Activated CD8-positive, alpha-beta T cell treated with anti-CD3 and anti-CD28 coated beads for 36 hours (primary cell): Measurements from ENCODE around the gene OSBPL10. TPM values are rescaled to one million over a fixed set of nuclear protein-coding genes. Genes with fewer than 3 reads are reported as not detected.

ENCODE experiments used
- ATAC-seq: fragments of 200-7000 bp; cut with Tn5 transposase; one replicate; pipeline ENCODE4 v1.10.0; 2021; ENCODE audit warnings: mild to moderate bottlenecking, moderate library complexity
- CTCF ChIA-PET: fragments of 350-600 bp; sonication (Branson Sonifier 250); formaldehyde crosslinking; loops from one replicate; lab custom pipeline; 2021; ENCODE audit warnings: antibody characterized with exemption; lab: Charles Lee
- POLR2A ChIA-PET: fragments of 350-600 bp; sonication (Branson Sonifier 250); formaldehyde crosslinking; loops from one replicate; lab custom pipeline; 2021; ENCODE audit warnings: antibody characterized with exemption; lab: Charles Lee
- DNase-seq: peaks from one replicate; pipeline ENCODE4 v3.0.0-alpha.2; 2020
- H3K27ac Mint-ChIP-seq: one replicate; pipeline ENCODE4 v1.8.0; 2021; ENCODE audit warnings: mild to moderate bottlenecking, mixed read lengths
- H3K27me3 Mint-ChIP-seq: one replicate; pipeline ENCODE4 v1.8.0; 2021; ENCODE audit warnings: mixed read lengths
- H3K36me3 Mint-ChIP-seq: one replicate; pipeline ENCODE4 v1.8.0; 2021; ENCODE audit warnings: low read depth, mixed read lengths
- H3K4me1 Mint-ChIP-seq: one replicate; pipeline ENCODE4 v1.8.0; 2021; ENCODE audit warnings: low read depth, mixed read lengths
- H3K4me3 Mint-ChIP-seq: one replicate; pipeline ENCODE4 v1.8.0; 2021; ENCODE audit warnings: mild to moderate bottlenecking, moderate library complexity, mixed read lengths
- H3K9me3 Mint-ChIP-seq: one replicate; pipeline ENCODE4 v1.8.0; 2021; ENCODE audit warnings: mixed read lengths
- CTCF ChIP-seq: fragments of 200-600 bp; IDR thresholded peaks from one replicate; pipeline ENCODE4 v1.8.0; 2022; ENCODE audit warnings: antibody characterized with exemption, mild to moderate bottlenecking
- intact Hi-C: fragments of 100-400 bp; cut with micrococcal nuclease; formaldehyde crosslinking; loops from one replicate; pipeline ENCODE4 v1.10.0; 2022
- total RNA-seq, 2 experiments: library from RNA; stranded (reverse); gene quantifications; one replicate each; pipeline ENCODE4 v1.2.3, GENCODE V29; 2021

The OSBPL10 gene
- total RNA-seq, 2 experiments from 2014 or later: 1.9 to 2.1 TPM

- ChIA-PET POLR2A (interaction anchor here (1.0 kb wide), 1 partner anchor 196 kb away, joined by 3 read pairs; no protein-coding TSS in a partner anchor), CTCF (no interaction called here)
- Mint-ChIP-seq H3K4me1 (peaks cover 27% of the 10 kb centered on the region), H3K27me3 (peaks cover 3% of the 10 kb centered on the region), H3K4me3 (peak overlapping the region; percentile 33), H3K36me3 (peaks cover 3% of the 10 kb centered on the region), H3K9me3 (peaks cover 22% of the 10 kb centered on the region), H3K27ac (peak overlapping the region; percentile 86)
- peak; percentile 76 for ATAC-seq
- no peak for TF ChIP-seq CTCF
- intact Hi-C loops: no loop called here
- peak; percentile 4 for DNase-seq
These were observed 62.6 kb downstream of the OSBPL10 start for GRCh38 chr3:31918179-31919150.

- Mint-ChIP-seq H3K27ac (peak overlapping the region; percentile 65), H3K4me3 (no peak overlapping the region), H3K4me1 (peaks cover 27% of the 10 kb centered on the region), H3K36me3 (peaks cover 3% of the 10 kb centered on the region), H3K27me3 (peaks cover 2% of the 10 kb centered on the region), H3K9me3 (peaks cover 22% of the 10 kb centered on the region)
- POLR2A ChIA-PET: interaction anchor here (0.6 to 1.0 kb wide), 2 partner anchors 125 to 197 kb away, joined by 3 read pairs; no protein-coding TSS in a partner anchor
- intact Hi-C loops: no loop called here
- DNase-seq: no peak
- ATAC-seq: no peak
- no peak for TF ChIP-seq CTCF
- CTCF ChIA-PET: interaction anchor here (0.9 kb wide), 1 partner anchor 59 kb away, joined by 3 read pairs; no protein-coding TSS in a partner anchor
These were observed 63.6 kb downstream of the OSBPL10 start for GRCh38 chr3:31917303-31918005.

- intact Hi-C loops: no loop called here
- no peaks in the 10 kb centered on the region for H3K36me3 Mint-ChIP-seq
These were observed 69.4 kb downstream of the OSBPL10 start for GRCh38 chr3:31911643-31912042.

GRCh38 chr3:31911124-31911523 is 69.9 kb downstream of the OSBPL10 start:
- Mint-ChIP-seq H3K27ac (no peak overlapping the region), H3K9me3 (no peaks in the 10 kb centered on the region), H3K27me3 (no peaks in the 10 kb centered on the region), H3K4me1 (peaks cover 1% of the 10 kb centered on the region), H3K4me3 (no peak overlapping the region), H3K36me3 (no peaks in the 10 kb centered on the region)
- DNase-seq (no peak), ATAC-seq (no peak)
- CTCF ChIA-PET: no interaction called here
- no peak for TF ChIP-seq CTCF
- intact Hi-C loops: no loop called here
- POLR2A ChIA-PET: no interaction called here

More at GRCh38 chr3:31911643-31912042, 69.4 kb downstream of the OSBPL10 start:
- H3K4me1 Mint-ChIP-seq: peaks cover 7% of the 10 kb centered on the region
- TF ChIP-seq CTCF: no peak
- no peaks in the 10 kb centered on the region for H3K9me3 Mint-ChIP-seq
- H3K4me3 Mint-ChIP-seq: no peak overlapping the region
- POLR2A ChIA-PET: no interaction called here
- H3K27me3 Mint-ChIP-seq: no peaks in the 10 kb centered on the region
- H3K27ac Mint-ChIP-seq: no peak overlapping the region
- no peak for ATAC-seq
- CTCF ChIA-PET: no interaction called here
- DNase-seq: no peak
